A549 (cell line): ENCODE data around the gene SGSM1.

Source experiments
- RFX5 ChIP-seq: fragments of 450-650 bp; IDR thresholded peaks from 2 replicates; pipeline ENCODE4 v1.7.1; 2014; ENCODE audit warnings: antibody characterized with exemption, mild to moderate bottlenecking, moderate library complexity
- TF ChIP-seq, protein P1 (sequence below): fragments of 250-450 bp; sonication (Bioruptor Pico); IDR thresholded peaks from 2 replicates; pipeline ENCODE4 v1.5.0; 2020; ENCODE audit warnings: low read depth, mild to moderate bottlenecking, moderate library complexity
- TF ChIP-seq, protein P2 (sequence below): fragments of >200 bp; sonication (Bioruptor Twin); formaldehyde crosslinking; IDR thresholded peaks from 3 replicates; pipeline ENCODE4 v1.5.1; 2016

DNA sequence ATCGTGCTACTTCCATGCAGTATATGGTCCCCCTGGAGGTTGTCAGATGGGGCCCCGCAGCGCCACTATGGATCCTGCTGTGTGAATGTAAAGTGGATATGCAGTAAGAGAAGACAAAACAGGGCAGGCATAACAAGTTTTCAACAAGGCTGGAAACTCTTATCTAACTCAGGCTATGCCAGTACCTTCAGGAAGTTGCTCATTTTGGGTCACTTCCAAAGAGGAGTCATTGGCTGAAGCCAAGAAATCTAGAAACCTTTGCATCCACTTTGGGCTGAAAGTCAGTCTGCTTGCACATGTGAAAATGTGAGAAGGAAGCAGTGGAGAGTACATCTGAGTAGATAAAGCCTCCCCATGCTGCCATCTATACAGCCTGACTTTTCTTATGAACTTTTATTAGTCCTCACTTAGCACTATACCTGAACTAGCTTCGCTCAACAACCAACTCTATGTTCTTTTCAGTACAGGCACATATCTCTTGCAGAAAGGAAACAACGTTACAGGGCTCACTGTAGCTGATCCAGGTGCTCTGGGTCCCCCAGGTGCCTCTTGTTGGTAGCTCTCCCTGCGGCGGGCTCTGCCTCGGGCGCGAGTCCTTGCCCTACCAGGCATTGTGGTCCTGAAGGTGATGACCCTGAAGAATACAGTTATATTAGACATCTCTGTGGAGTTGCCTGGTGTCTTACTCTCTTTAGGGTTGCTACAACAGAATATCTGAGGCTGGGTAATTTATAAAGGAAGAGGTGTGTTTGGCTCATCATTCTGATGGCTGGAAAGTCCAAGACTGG is 43.9 kb upstream of the SGSM1 start:
- TF ChIP-seq, protein P1, sequence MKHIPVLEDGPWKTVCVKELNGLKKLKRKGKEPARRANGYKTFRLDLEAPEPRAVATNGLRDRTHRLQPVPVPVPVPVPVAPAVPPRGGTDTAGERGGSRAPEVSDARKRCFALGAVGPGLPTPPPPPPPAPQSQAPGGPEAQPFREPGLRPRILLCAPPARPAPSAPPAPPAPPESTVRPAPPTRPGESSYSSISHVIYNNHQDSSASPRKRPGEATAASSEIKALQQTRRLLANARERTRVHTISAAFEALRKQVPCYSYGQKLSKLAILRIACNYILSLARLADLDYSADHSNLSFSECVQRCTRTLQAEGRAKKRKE (CRISPR knock-in tag): no peak
- TF ChIP-seq, protein P2, sequence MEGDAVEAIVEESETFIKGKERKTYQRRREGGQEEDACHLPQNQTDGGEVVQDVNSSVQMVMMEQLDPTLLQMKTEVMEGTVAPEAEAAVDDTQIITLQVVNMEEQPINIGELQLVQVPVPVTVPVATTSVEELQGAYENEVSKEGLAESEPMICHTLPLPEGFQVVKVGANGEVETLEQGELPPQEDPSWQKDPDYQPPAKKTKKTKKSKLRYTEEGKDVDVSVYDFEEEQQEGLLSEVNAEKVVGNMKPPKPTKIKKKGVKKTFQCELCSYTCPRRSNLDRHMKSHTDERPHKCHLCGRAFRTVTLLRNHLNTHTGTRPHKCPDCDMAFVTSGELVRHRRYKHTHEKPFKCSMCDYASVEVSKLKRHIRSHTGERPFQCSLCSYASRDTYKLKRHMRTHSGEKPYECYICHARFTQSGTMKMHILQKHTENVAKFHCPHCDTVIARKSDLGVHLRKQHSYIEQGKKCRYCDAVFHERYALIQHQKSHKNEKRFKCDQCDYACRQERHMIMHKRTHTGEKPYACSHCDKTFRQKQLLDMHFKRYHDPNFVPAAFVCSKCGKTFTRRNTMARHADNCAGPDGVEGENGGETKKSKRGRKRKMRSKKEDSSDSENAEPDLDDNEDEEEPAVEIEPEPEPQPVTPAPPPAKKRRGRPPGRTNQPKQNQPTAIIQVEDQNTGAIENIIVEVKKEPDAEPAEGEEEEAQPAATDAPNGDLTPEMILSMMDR: no peak
- TF ChIP-seq RFX5: no peak
